HUES48 (cell line): ENCODE data around the gene DNAJC6.
"Not testable (repeated sequence)": the region's sequence is repeated elsewhere in the genome, so short reads cannot be mapped to it uniquely, and the experiment has no call there.

Source experiments
- H3K27ac ChIP-seq: one replicate; pipeline ENCODE4 v1.7.0; 2013; ENCODE audit warnings: low read depth, low read length, inconsistent platforms
- H3K27me3 ChIP-seq: 2 replicates; pipeline ENCODE4 v1.6.1; 2013; ENCODE audit warnings: mild to moderate bottlenecking, low read length; ENCODE audit not compliant: control insufficient read depth, insufficient read depth
- H3K36me3 ChIP-seq: 2 replicates; pipeline ENCODE4 v1.6.1; 2013; ENCODE audit warnings: low read length; ENCODE audit not compliant: control insufficient read depth, insufficient read depth
- H3K4me1 ChIP-seq: 2 replicates; pipeline ENCODE4 v1.6.1; 2013; ENCODE audit warnings: mild to moderate bottlenecking, low read length; ENCODE audit not compliant: control insufficient read depth, insufficient read depth
- H3K4me3 ChIP-seq: 2 replicates; pipeline ENCODE4 v1.5.1; 2013; ENCODE audit warnings: mild to moderate bottlenecking, low read depth, low read length
- H3K9ac ChIP-seq: 2 replicates; pipeline ENCODE4 v1.6.1; 2013; ENCODE audit warnings: mild to moderate bottlenecking, low read depth, low read length, moderate library complexity
- H3K9me3 ChIP-seq: 2 replicates; pipeline ENCODE4 v1.6.1; 2013; ENCODE audit warnings: low read length; ENCODE audit not compliant: control insufficient read depth, insufficient read depth

DNAJC6 gene

DNA sequence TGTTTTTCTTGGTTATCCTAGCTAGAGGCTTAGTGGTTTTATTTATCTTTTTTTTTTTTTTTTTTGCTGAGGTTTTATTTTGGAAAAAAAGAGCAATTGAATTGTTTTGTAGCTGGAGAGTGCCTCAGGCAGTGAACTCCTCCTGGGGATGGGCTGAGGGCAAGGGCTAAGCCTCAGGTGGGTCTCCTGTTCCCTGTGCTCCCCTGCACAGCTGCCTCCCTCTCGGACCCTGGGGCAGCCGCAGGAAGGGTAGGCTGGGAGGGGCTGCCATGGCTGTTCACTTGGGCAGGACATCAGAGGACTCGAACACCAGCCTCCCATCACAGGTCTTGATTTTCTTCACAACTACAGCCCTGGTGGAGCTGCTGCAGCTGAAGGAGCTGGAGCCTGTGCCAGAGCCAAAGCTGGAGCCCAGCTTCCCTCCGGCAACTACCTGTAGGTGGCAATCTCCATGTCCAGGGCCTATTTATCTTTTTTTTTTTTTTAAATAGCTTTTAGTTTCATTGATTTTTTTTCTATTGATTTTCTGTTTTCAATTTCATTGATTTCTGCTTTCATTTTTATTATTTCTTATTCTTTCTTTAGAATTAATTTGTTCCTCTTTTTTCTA is 140.0 kb downstream of the DNAJC6 start:
- no peak overlapping the region for H3K27ac ChIP-seq
- no peak overlapping the region for H3K4me3 ChIP-seq
- peaks cover 9% of the 10 kb centered on the region for H3K4me1 ChIP-seq
- H3K9ac ChIP-seq, result no peak overlapping the region
- H3K27me3 ChIP-seq, result no peaks in the 10 kb centered on the region
- H3K36me3 ChIP-seq, result no peaks in the 10 kb centered on the region
- H3K9me3 ChIP-seq, result no peaks in the 10 kb centered on the region

DNA sequence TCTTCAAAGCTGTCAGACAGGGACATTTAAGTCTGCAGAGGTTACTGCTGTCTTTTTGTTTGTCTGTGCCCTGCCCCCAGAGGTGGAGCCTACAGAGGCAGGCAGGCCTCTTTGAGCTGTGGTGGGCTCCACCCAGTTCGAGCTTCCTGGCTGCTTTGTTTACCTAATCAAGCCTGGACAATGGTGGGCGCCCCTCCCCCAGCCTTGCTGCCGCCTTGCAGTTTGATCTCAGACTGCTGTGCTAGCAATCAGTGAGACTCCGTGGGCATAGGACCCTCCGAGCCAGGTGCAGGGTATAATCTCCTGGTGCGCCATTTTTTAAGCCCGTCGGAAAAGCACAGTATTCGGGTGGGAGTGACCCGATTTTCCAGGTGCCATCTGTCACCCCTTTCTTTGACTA is 146.3 kb downstream of the DNAJC6 start:
- not testable (repeated sequence) for H3K36me3 ChIP-seq, H3K4me3 ChIP-seq, H3K27ac ChIP-seq, H3K27me3 ChIP-seq, H3K9ac ChIP-seq, H3K9me3 ChIP-seq, H3K4me1 ChIP-seq

DNA sequence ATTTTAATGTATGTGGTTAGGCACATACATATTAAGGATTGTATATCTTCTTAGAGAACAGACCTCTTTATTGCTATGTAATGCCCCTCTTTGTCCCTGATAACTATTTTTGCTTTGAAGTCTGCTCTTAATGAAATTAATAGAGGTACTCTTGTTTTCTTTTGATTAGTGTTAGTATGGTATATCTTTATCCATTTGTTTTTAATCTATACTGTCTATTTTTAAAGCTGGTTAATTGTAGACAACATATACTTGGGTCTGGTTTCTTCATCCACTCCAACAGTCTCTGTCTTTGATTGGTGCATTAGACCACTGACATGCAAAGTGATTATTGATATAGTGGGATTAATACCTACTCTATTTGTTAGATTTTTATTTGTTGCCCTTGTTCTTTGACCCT is 147.1 kb downstream of the DNAJC6 start:
- Histone ChIP-seq H3K4me1 (peaks cover 6% of the 10 kb centered on the region), H3K9ac (no peak overlapping the region), H3K9me3 (peaks cover 7% of the 10 kb centered on the region; the same call in 1 of the 2 replicates), H3K4me3 (no peak overlapping the region), H3K27me3 (no peaks in the 10 kb centered on the region), H3K36me3 (no peaks in the 10 kb centered on the region), H3K27ac (no peak overlapping the region)

DNA sequence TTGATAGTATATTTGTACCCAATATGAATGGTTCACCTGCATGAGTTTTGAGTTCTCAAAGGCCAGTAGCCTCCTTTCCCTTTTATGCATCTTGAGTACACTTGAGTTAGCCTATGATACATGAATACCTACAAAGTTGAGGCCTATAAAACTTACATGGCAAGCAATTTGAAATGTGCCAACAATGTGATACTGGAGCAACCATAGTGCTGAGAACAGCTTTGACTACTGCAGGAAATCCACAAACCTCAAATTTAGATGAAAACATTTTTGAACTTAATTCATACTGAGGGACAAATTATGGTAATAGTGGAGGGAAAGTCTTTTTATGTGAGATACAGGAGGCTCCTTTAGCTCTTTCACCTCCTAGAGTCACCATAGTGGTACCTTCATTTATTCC is 148.5 kb downstream of the DNAJC6 start:
- Histone ChIP-seq H3K4me1 (peaks cover 6% of the 10 kb centered on the region), H3K9ac (no peak overlapping the region), H3K4me3 (no peak overlapping the region), H3K36me3 (no peaks in the 10 kb centered on the region), H3K27me3 (no peaks in the 10 kb centered on the region), H3K27ac (no peak overlapping the region), H3K9me3 (peaks cover 7% of the 10 kb centered on the region; the same call in 1 of the 2 replicates)

DNA sequence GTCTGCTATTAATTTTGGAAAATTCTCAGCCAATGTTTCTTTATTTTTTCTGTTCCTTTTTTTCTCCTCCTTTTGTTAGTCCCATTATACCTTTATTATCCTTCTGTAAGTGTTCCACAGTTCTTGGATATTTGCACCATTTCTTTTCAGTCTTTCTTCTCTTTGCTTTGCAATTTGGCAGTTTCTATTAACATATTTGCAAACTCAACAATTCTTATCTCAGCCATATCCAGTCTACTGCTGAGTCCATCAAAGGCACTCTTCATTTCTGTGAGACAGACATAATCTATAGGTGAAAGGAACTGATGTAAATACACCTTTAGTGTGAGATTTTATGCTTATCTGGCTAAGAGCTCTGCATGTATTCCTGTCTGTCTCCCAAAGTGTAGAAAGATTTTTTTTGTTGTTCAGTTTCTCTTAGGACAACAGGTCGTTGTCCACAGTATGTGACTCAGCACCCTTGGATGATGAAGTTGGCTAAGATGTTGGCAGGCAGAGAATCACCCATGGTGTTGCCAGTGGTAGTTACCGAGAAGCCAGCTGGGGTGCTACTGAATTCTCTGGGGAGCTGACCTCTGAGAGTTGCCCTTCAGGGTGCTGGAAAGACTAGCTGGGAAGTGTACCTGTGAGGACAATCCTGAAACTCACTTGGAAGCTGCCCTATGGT is 149.5 kb downstream of the DNAJC6 start:
- no peak overlapping the region for H3K4me3 ChIP-seq
- H3K36me3 ChIP-seq, result no peaks in the 10 kb centered on the region
- H3K9ac ChIP-seq, result no peak overlapping the region
- peaks cover 7% of the 10 kb centered on the region; the same call in 1 of the 2 replicates for H3K9me3 ChIP-seq
- H3K27ac ChIP-seq, result no peak overlapping the region
- peaks cover 6% of the 10 kb centered on the region for H3K4me1 ChIP-seq
- H3K27me3 ChIP-seq, result no peaks in the 10 kb centered on the region

DNA sequence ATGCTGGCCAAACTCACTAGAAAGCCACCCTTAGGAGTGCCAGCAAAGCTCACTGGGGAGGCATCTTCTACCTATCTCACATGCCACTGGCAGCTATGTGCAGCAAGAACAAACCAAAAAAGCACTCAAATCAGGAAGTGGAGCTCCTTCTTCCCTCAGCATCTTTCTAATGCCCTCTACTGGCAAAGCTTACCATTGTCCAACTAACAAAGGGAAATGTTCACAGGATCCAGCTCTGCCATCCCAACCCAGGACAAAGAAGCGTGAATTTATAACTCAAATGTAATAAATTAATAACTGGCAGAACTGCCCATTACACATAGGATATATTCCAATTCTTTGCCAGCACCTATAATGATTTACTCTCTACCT is 150.0 kb downstream of the DNAJC6 start:
- peaks cover 7% of the 10 kb centered on the region; the same call in 1 of the 2 replicates for H3K9me3 ChIP-seq
- no peaks in the 10 kb centered on the region for H3K36me3 ChIP-seq
- no peaks in the 10 kb centered on the region for H3K27me3 ChIP-seq
- H3K27ac ChIP-seq, result no peak overlapping the region
- no peak overlapping the region for H3K4me3 ChIP-seq
- no peak overlapping the region for H3K9ac ChIP-seq
- H3K4me1 ChIP-seq, result peaks cover 6% of the 10 kb centered on the region
